B cell (primary cell): ENCODE results near the gene ICE2. TPM values are rescaled to one million over a fixed set of nuclear protein-coding genes. Genes with fewer than 3 reads are reported as not detected.

Experiments
- ATAC-seq: fragments of 200-7000 bp; cut with Tn5 transposase; one replicate; pipeline ENCODE4 v1.10.0; 2021; ENCODE audit warnings: low read depth, mild to moderate bottlenecking, moderate number of reproducible peaks, moderate library complexity
- CTCF ChIA-PET: fragments of 350-600 bp; sonication (Branson Sonifier 250); formaldehyde crosslinking; loops from one replicate; lab custom pipeline; 2021; ENCODE audit warnings: antibody characterized with exemption, inconsistent platforms; lab: Charles Lee
- POLR2A ChIA-PET: fragments of 350-600 bp; sonication (Branson Sonifier 250); formaldehyde crosslinking; loops from one replicate; lab custom pipeline; 2021; ENCODE audit warnings: antibody characterized with exemption; lab: Charles Lee
- DNase-seq: peaks from one replicate; pipeline ENCODE4 v3.0.0; 2013
- H2AFZ ChIP-seq: 2 replicates; pipeline ENCODE4 v1.6.1; 2012; ENCODE audit warnings: mild to moderate bottlenecking, low read depth, low read length; ENCODE audit not compliant: insufficient read depth, poor library complexity, severe bottlenecking
- H3K27ac ChIP-seq, 2 donors: 1 replicate in 1 of 2; 2 replicates in 1 of 2; pipeline ENCODE4 v1.5.1; 2012 to 2013; ENCODE audit warnings: low read length in 2 of 2, mild to moderate bottlenecking in 2 of 2, moderate library complexity in 1 of 2
- H3K27me3 ChIP-seq, 4 experiments: fragments of 200-600 bp in 1 of 4; sonication (generic) in 1 of 4; replicated peaks in 1 of 4; 1 replicate in 2 of 4; 2 replicates in 2 of 4; pipeline versions ENCODE4 v1.6.1 to v1.7.0; 2013 to 2016; ENCODE audit warnings: low read length in 3 of 4, mild to moderate bottlenecking in 2 of 4, mixed read lengths in 1 of 4, moderate library complexity in 1 of 4; ENCODE audit not compliant: insufficient read depth in 4 of 4, control insufficient read depth in 3 of 4; ENCODE audit errors: control extremely low read depth in 1 of 4
- H3K36me3 ChIP-seq, 2 experiments: replicated peaks in 1 of 2; 1 replicate in 1 of 2; 2 replicates in 1 of 2; pipeline versions ENCODE4 v1.6.1 to v1.7.1; 2013; ENCODE audit warnings: low read length in 1 of 2; ENCODE audit not compliant: insufficient read depth in 2 of 2, control insufficient read depth in 1 of 2; ENCODE audit errors: control extremely low read depth in 1 of 2, extremely low read depth in 1 of 2
- H3K4me1 ChIP-seq, 2 donors: fragments of 200-600 bp in 1 of 2; sonication (generic) in 1 of 2; 1 replicate in 1 of 2; 2 replicates in 1 of 2; pipeline versions ENCODE4 v1.5.1 to v1.6.1; 2013 to 2017; ENCODE audit warnings: low read length in 2 of 2; ENCODE audit not compliant: control insufficient read depth in 2 of 2, insufficient read depth in 2 of 2
- H3K4me2 ChIP-seq: replicated peaks from 2 replicates; pipeline ENCODE3; 2012; ENCODE audit warnings: mild to moderate bottlenecking, low read depth, low read length; ENCODE audit not compliant: poor library complexity, severe bottlenecking
- H3K4me3 ChIP-seq, 5 experiments: fragments of 200-600 bp in 1 of 5; sonication (generic) in 1 of 5; 1 replicate in 3 of 5; 2 replicates in 2 of 5; pipeline versions ENCODE4 v1.5.1 to v1.7.0; 2011 to 2016; ENCODE audit warnings: low read length in 4 of 5, mild to moderate bottlenecking in 4 of 5, low read depth in 2 of 5, control low read depth in 1 of 5, moderate library complexity in 1 of 5; ENCODE audit not compliant: insufficient read depth in 1 of 5; ENCODE audit errors: control extremely low read depth in 1 of 5, extremely low read depth in 1 of 5
- H3K79me2 ChIP-seq: fragments of 200-600 bp; sonication (generic); one replicate; pipeline ENCODE4 v1.6.0; 2016; ENCODE audit warnings: low read length; ENCODE audit not compliant: control insufficient read depth, insufficient read depth
- H3K9ac ChIP-seq: fragments of 200-600 bp; sonication (generic); 2 replicates; pipeline ENCODE4 v1.6.1; 2017; ENCODE audit warnings: mild to moderate bottlenecking, low read length, moderate library complexity
- H3K9me3 ChIP-seq, 3 donors: one replicate each; pipeline versions ENCODE4 v1.6.1 to v1.7.1; 2013; ENCODE audit warnings: low read length in 2 of 3; ENCODE audit not compliant: control insufficient read depth in 2 of 3, insufficient read depth in 1 of 3; ENCODE audit errors: control extremely low read depth in 1 of 3
- H4K20me1 ChIP-seq: 2 replicates; pipeline ENCODE4 v1.6.0; 2012; ENCODE audit warnings: mild to moderate bottlenecking, low read length; ENCODE audit not compliant: insufficient read depth, control insufficient read depth, poor library complexity, severe bottlenecking
- H3K27ac Mint-ChIP-seq: one replicate; pipeline ENCODE4 v1.8.0; 2021; ENCODE audit warnings: mixed read lengths
- H3K27me3 Mint-ChIP-seq: one replicate; pipeline ENCODE4 v1.8.0; 2021; ENCODE audit warnings: mixed read lengths
- H3K4me1 Mint-ChIP-seq: one replicate; pipeline ENCODE4 v1.8.0; 2021; ENCODE audit warnings: mixed read lengths
- H3K4me3 Mint-ChIP-seq: one replicate; pipeline ENCODE4 v1.8.0; 2021; ENCODE audit warnings: mixed read lengths
- H3K9me3 Mint-ChIP-seq: one replicate; pipeline ENCODE4 v1.8.0; 2022; ENCODE audit warnings: mixed read lengths; ENCODE audit not compliant: insufficient read depth
- EZH2 ChIP-seq: IDR thresholded peaks from 2 replicates; pipeline ENCODE4 v1.6.1; 2012; ENCODE audit warnings: borderline replicate concordance, low read depth, mild to moderate bottlenecking, moderate library complexity, low read length; ENCODE audit not compliant: insufficient read depth, poor library complexity, severe bottlenecking
- WGBS: methylation state at CpG from one replicate; pipeline ENCODE4 v1.1.5; 2013; ENCODE audit warnings: missing lambda C conversion rate; ENCODE audit not compliant: insufficient coverage; 5-methylcytosine and 5-hydroxymethylcytosine counted together
- intact Hi-C: fragments of 100-400 bp; cut with micrococcal nuclease; formaldehyde crosslinking; loops from one replicate; pipeline ENCODE4 v1.10.0; 2022
- polyA plus RNA-seq: library from polyadenylated mRNA; depleted of rRNA; stranded (reverse); fragments of >200 nt; gene quantifications from 2 replicates; pipeline ENCODE4 v1.2.3, GENCODE V29; 2012
- total RNA-seq, 2 donors: library from RNA; stranded (reverse); fragments of 120-200 nt in 1 of 2; gene quantifications; 1 replicate in 1 of 2; 2 replicates in 1 of 2; pipeline versions ENCODE4 v1.2.3 to v1.2.4, GENCODE V29; 2013 to 2022
- TF ChIP-seq, protein P1 (sequence below): fragments of 200-600 bp; IDR thresholded peaks from one replicate; pipeline ENCODE4 v1.8.0; 2022; ENCODE audit warnings: antibody characterized with exemption, mild to moderate bottlenecking

ICE2 gene
- total and polyA plus RNA-seq, 2 donors (not counting 1 experiment from before 2014, with no cell fraction given) = 19.0 to 71.2 TPM

DNA sequence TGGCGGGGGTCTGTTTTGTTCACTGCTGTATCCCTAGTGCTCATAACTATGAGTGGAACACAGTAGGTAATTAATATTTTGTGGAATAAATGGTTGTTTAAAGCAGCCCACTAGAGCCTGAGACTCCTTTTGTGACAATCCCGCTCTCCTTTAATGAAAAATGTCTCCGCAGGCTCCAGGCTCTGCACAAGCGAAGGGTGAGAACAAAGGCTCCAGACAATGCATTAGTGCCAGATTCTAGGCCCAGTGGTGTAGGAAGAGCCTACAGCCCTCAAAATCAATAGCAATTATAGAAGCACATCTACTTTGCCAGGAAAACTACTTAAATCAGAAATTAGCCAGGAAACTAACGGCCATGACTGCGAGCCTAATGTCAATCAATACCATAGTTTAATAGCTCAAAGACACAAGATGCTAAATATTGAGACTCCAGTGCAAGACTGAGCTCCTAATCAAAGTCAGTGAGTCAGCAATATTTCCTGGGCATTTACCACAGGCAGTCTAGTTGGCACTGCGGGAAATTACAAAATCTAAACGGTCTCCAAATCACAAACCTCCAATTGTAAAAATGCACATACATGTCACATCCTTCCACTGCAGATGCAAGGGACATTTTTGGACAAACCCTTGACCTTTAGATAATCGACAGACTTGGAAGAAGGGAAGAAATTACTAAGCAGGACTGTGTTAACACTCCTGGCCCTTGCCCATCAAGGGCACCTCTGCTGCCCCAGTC is 83.5 kb downstream of the ICE2 start:
- no peak for ATAC-seq
- no peaks in the 10 kb centered on the region for H3K27me3 ChIP-seq
- H2AFZ ChIP-seq = no peak overlapping the region
- H3K79me2 ChIP-seq = peaks cover 33% of the 10 kb centered on the region
- H3K27ac ChIP-seq = no peak overlapping the region
- no peak overlapping the region for H3K4me2 ChIP-seq
- intact Hi-C loops = loop anchor here (5.0 to 10.0 kb wide), 2 partner anchors 1408 to 1621 kb away; partner anchors contain the start of genes MINDY2 and RNF111
- H3K9me3 Mint-ChIP-seq = no peaks in the 10 kb centered on the region
- no peak for DNase-seq
- no peak for TF ChIP-seq EZH2
- TF ChIP-seq, protein P1, sequence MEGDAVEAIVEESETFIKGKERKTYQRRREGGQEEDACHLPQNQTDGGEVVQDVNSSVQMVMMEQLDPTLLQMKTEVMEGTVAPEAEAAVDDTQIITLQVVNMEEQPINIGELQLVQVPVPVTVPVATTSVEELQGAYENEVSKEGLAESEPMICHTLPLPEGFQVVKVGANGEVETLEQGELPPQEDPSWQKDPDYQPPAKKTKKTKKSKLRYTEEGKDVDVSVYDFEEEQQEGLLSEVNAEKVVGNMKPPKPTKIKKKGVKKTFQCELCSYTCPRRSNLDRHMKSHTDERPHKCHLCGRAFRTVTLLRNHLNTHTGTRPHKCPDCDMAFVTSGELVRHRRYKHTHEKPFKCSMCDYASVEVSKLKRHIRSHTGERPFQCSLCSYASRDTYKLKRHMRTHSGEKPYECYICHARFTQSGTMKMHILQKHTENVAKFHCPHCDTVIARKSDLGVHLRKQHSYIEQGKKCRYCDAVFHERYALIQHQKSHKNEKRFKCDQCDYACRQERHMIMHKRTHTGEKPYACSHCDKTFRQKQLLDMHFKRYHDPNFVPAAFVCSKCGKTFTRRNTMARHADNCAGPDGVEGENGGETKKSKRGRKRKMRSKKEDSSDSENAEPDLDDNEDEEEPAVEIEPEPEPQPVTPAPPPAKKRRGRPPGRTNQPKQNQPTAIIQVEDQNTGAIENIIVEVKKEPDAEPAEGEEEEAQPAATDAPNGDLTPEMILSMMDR = no peak
- H3K9ac ChIP-seq = no peak overlapping the region
- H4K20me1 ChIP-seq = peaks cover 13% of the 10 kb centered on the region
- no peaks in the 10 kb centered on the region for H3K27me3 Mint-ChIP-seq
- no peaks in the 10 kb centered on the region for H3K9me3 ChIP-seq
- H3K4me3 Mint-ChIP-seq = peak overlapping the region; percentile 96
- H3K4me1 Mint-ChIP-seq = peaks cover 49% of the 10 kb centered on the region
- peaks cover 12 to 25% of the 10 kb centered on the region in 2 donors for H3K4me1 ChIP-seq
- ChIA-PET POLR2A (no interaction called here), CTCF (no interaction called here)
- H3K4me3 ChIP-seq = no peak overlapping the region
- peaks cover 0 to 7% of the 10 kb centered on the region in 2 experiments for H3K36me3 ChIP-seq
- H3K27ac Mint-ChIP-seq = no peak overlapping the region
- 98% methylated on average over 4 of the region's 9 CpGs for WGBS

DNA sequence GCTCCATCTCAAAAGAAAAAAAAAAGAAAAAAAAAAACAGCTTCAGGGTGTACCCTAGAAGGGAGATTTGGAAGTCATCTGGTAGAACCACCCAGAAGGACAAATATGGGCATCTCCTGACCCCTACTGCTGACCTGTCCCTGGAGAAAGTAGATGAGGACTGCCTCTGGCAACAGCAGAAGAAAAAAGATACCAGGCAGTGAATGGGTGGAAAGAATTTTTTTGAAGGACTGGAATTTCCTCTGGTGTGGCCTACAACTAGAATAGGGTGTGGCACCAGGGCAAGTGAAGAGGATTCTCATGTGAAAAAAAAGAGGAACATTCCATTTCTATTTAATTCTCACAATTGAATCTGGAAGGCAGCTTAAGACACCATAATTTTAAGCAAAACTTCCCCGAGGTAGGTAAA is 84.2 kb downstream of the ICE2 start:
- peaks cover 17% of the 10 kb centered on the region for H4K20me1 ChIP-seq
- WGBS = no CpG with 5 or more reads among the region's 1 CpG

More for the DNA sequence above, 84.2 kb downstream of the ICE2 start:
- no peak overlapping the region for H3K27ac ChIP-seq
- CTCF ChIA-PET = interaction anchor here (0.6 kb wide), 1 partner anchor 110 kb away, joined by 3 read pairs; no protein-coding TSS in a partner anchor
- no peak overlapping the region for H2AFZ ChIP-seq
- H3K4me3 ChIP-seq = no peak overlapping the region
- no peak for TF ChIP-seq EZH2
- TF ChIP-seq, protein P1 = no peak
- H3K27me3 ChIP-seq = no peaks in the 10 kb centered on the region
- DNase-seq = no peak
- no peak overlapping the region for H3K4me2 ChIP-seq
- H3K9ac ChIP-seq = no peak overlapping the region
- intact Hi-C loops = loop anchor here (5.0 to 10.0 kb wide), 2 partner anchors 1407 to 1620 kb away; partner anchors contain the start of genes MINDY2 and RNF111
- peaks cover 0 to 7% of the 10 kb centered on the region in 2 experiments for H3K36me3 ChIP-seq
- H3K9me3 ChIP-seq = no peaks in the 10 kb centered on the region
- Mint-ChIP-seq H3K9me3 (no peaks in the 10 kb centered on the region), H3K27me3 (no peaks in the 10 kb centered on the region), H3K4me3 (no peak overlapping the region), H3K27ac (no peak overlapping the region), H3K4me1 (peaks cover 53% of the 10 kb centered on the region)
- no peak for ATAC-seq
- POLR2A ChIA-PET = no interaction called here
- H3K79me2 ChIP-seq = peaks cover 40% of the 10 kb centered on the region
- peaks cover 12 to 27% of the 10 kb centered on the region in 2 donors for H3K4me1 ChIP-seq
